ENCODE data around the gene PEX10. TPM values are rescaled to one million over a fixed set of nuclear protein-coding genes. Genes with fewer than 3 reads are reported as not detected.

PEX10 gene
- total and polyA plus RNA-seq, 2 of the 8 experiments (the other 6 are each of a cell fraction or from before 2014, with no cell fraction given) = 24.3 to 26.9 TPM

DNA sequence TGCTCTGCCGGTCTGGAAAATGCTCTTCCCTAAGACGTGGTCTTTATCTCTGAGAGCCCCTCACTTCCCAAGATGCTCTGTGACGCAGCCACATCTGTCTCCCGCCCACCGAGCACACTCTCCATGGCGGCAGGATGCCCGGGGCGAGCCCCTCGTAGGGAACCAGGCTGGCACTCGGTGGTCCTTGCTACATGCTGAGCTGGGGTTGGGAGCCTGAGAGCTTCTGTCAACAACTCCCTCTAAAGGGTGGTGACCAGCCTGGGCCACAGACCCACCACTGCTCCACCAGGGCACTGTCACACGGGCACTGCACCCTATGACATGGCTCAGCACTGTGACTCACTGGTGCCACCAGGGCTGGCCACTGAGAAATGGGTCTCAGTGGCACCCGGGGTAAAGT is 2.6 kb downstream of the PEX10 start:
- no peaks in the 10 kb centered on the region for H3K9me3 ChIP-seq (ENCODE audit: insufficient read depth in 2 of 2, low read depth in 1 of 2, low read length in 1 of 2)

More for the DNA sequence above, 2.6 kb downstream of the PEX10 start:
- ChIA-PET CTCF (ENCODE audit: partially characterized antibody) (interaction anchor here (0.9 to 1.6 kb wide), 2 partner anchors 28 to 114 kb away, joined by 3 to 4 read pairs; no protein-coding TSS in a partner anchor), POLR2A (ENCODE audit: partially characterized antibody) (interaction anchor here (0.8 to 1.4 kb wide), 6 partner anchors 10 to 137 kb away, joined by 3 read pairs; no protein-coding TSS in a partner anchor)
- no peak overlapping the region for H3K14ac ChIP-seq (ENCODE audit: insufficient read length)
- TF ChIP-seq CREB1 (IDR thresholded peaks at IDR 0.05) (no peak), JUN (IDR thresholded peaks at IDR 0.05; ENCODE audit: low read depth, low read length) (no peak), GABPA (IDR thresholded peaks at IDR 0.05; ENCODE audit: borderline replicate concordance, insufficient read depth, low read length) (no peak), KDM1A (IDR thresholded peaks at IDR 0.05; ENCODE audit: borderline replicate concordance, low read length) (no peak), TAF7 (optimal IDR thresholded peaks at IDR 0.05; ENCODE audit: borderline replicate concordance, low read depth, low read length) (no peak), CBX5 (IDR thresholded peaks at IDR 0.05; ENCODE audit: low read depth, low read length) (no peak), POU5F1 (IDR thresholded peaks at IDR 0.05; ENCODE audit: low read depth, low read length) (no peak), NANOG (IDR thresholded peaks at IDR 0.05; ENCODE audit: insufficient read depth, low read depth, low read length, poor library complexity, severe bottlenecking) (no peak), RXRA (IDR thresholded peaks at IDR 0.05; ENCODE audit: insufficient read depth, low read depth, low read length) (no peak), SIRT6 (IDR thresholded peaks at IDR 0.05; ENCODE audit: low read length) (no peak), POLR2AphosphoS5 (IDR thresholded peaks at IDR 0.05; ENCODE audit: low read depth, low read length) (no peak)
- TF ChIP-seq, protein P1, sequence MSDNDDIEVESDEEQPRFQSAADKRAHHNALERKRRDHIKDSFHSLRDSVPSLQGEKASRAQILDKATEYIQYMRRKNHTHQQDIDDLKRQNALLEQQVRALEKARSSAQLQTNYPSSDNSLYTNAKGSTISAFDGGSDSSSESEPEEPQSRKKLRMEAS (IDR thresholded peaks at IDR 0.05) = no peak
- no peak overlapping the region for H3K27ac ChIP-seq (ENCODE audit: low read depth, low read length)
- 91% methylated on average over 12 of the region's 12 CpGs; no CpG with 5 or more reads in 1 of the 2 experiments for WGBS, 2 experiments (ENCODE audit: extremely low coverage in 1 of 2, insufficient coverage in 1 of 2, insufficient read length in 1 of 2, insufficient replicate concordance in 2 of 2, low coverage in 1 of 2, low lambda C conversion rate in 2 of 2, missing lambda C conversion rate in 1 of 2)
- H2BK15ac ChIP-seq (ENCODE audit: low read length) = no peak overlapping the region
- H3K79me2 ChIP-seq (ENCODE audit: control insufficient read depth in 1 of 2, insufficient read depth in 2 of 2, low read length in 2 of 2) = peaks cover 0 to 6% of the 10 kb centered on the region in 2 experiments; a peak in 1 of 4 replicates
- H4K5ac ChIP-seq (ENCODE audit: insufficient read length, low read depth, low read length) = no peak overlapping the region
- H4K91ac ChIP-seq (replicated peaks; ENCODE audit: insufficient read length, low read length) = no peak overlapping the region
- H3K4me2 ChIP-seq (ENCODE audit: insufficient read depth in 1 of 2, low read depth in 2 of 2, low read length in 2 of 2) = no peak overlapping the region
- no peak overlapping the region for H3K23ac ChIP-seq (ENCODE audit: insufficient read length)
- H4K8ac ChIP-seq (ENCODE audit: extremely low read depth, insufficient read depth, low read length) = peak overlapping the region; percentile 40; the same call in 1 of the 2 replicates
- no peak overlapping the region for H2AK5ac ChIP-seq (ENCODE audit: low read depth, low read length)
- no peak overlapping the region for H3K56ac ChIP-seq (replicated peaks; ENCODE audit: insufficient read length, low read depth, low read length)
- H3K79me1 ChIP-seq (ENCODE audit: low read depth, low read length) = no peaks in the 10 kb centered on the region
- no peak overlapping the region for H2BK120ac ChIP-seq (replicated peaks; ENCODE audit: low read depth, low read length)
- no peak overlapping the region for H3K9ac ChIP-seq (replicated peaks in 1 of 4; ENCODE audit: extremely low read depth in 1 of 4, low read depth in 3 of 4, low read length in 3 of 4)
- no peak overlapping the region for H2BK20ac ChIP-seq (ENCODE audit: low read length)
- no peak overlapping the region for H2BK5ac ChIP-seq (ENCODE audit: low read depth, low read length)
- no peak overlapping the region for H2AFZ ChIP-seq (ENCODE audit: low read length)
- H3K27me3 ChIP-seq (replicated peaks in 1 of 4; ENCODE audit: control insufficient read depth in 3 of 4, extremely low read depth in 1 of 4, insufficient read depth in 3 of 4, low read length in 3 of 4) = no peaks in the 10 kb centered on the region
- peaks cover 15% of the 10 kb centered on the region for H3K23me2 ChIP-seq (ENCODE audit: low read depth, low read length)
- H4K20me1 ChIP-seq (replicated peaks in 1 of 2; ENCODE audit: control insufficient read depth in 1 of 2, insufficient read depth in 2 of 2, low read length in 2 of 2) = peaks cover 4 to 13% of the 10 kb centered on the region in 2 experiments
- H3K18ac ChIP-seq (ENCODE audit: extremely low read depth, low read length) = no peak overlapping the region
- peaks cover 11 to 23% (median 17%) of the 10 kb centered on the region in 4 experiments; a peak in 7 of 8 replicates for H3K36me3 ChIP-seq (ENCODE audit: control insufficient read depth in 2 of 4, insufficient read depth in 4 of 4, low read length in 3 of 4)
- no peak for DNase-seq (ENCODE audit: low read depth in 1 of 2, low spot score in 2 of 2)
- H2BK12ac ChIP-seq (ENCODE audit: low read depth, low read length) = no peak overlapping the region
- H3K4me1 ChIP-seq (replicated peaks in 1 of 4; ENCODE audit: control insufficient read depth in 3 of 4, insufficient read depth in 4 of 4, low read length in 3 of 4) = peaks cover 0 to 14% (median 11%) of the 10 kb centered on the region in 4 experiments; a peak in 5 of 7 replicates
- no peak overlapping the region for H3K4me3 ChIP-seq (ENCODE audit: extremely low read depth in 1 of 4, insufficient read depth in 2 of 4, low read depth in 3 of 4, low read length in 4 of 4)
- H3K4ac ChIP-seq (replicated peaks; ENCODE audit: insufficient read length, low read depth, low read length) = no peak overlapping the region
- no peak for FAIRE-seq

Data from H1 (cell line).